HG03045 (cell line): ENCODE results near the gene TSPAN15.

Experiments used
- ATAC-seq: cut with Tn5 transposase; IDR thresholded peaks from one replicate; pipeline ENCODE4 v1.9.1; 2021; ENCODE audit warnings: mild to moderate bottlenecking, moderate library complexity; ENCODE audit not compliant: unreplicated experiment

TSPAN15 gene

DNA sequence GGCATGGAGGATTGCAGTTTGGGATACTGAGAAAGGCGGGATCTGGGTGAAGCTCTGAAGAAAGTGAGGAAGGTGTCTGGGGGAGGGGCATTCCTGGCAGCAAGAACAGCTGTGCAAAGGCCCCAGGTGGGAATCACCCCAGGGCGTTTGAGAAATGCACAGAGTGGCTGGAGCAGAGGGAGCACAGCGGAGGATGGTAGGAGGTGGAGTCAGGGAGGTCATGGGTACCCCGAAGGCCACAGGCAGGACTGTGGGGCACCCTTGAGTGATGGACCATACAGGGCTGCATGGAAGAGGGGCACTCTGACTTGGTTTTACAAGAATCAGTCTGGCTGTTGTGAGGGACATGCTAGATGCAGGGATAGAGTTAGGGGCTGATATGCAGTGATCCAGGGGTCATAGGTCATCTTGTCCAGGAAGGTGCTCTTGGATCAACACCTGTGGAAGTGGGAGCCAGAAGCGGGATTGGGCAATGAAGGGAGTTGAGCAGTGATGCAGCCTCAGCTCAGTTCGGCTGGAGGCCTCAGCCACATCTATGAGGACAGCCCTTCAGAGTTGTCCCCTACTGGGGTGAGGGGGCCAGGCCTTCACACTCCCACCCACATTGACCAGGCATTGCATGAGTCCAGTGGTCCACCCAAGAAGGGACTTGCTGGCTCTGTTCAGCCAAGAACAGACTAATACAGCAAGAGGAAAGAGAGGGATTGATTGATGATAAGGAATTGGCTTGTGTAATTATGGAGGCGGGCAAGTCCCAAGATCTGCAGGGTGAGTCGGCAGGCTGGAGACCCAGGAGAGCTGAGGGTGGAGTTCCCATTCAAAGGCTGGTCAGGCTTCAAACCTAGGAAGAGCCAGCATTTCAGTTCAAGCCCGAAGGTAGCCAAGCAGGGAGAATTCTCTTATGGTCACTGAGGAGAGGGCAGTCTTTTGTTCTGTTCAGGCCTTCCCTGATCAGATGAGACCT is 48.7 kb downstream of the TSPAN15 start:
- no peak for ATAC-seq

DNA sequence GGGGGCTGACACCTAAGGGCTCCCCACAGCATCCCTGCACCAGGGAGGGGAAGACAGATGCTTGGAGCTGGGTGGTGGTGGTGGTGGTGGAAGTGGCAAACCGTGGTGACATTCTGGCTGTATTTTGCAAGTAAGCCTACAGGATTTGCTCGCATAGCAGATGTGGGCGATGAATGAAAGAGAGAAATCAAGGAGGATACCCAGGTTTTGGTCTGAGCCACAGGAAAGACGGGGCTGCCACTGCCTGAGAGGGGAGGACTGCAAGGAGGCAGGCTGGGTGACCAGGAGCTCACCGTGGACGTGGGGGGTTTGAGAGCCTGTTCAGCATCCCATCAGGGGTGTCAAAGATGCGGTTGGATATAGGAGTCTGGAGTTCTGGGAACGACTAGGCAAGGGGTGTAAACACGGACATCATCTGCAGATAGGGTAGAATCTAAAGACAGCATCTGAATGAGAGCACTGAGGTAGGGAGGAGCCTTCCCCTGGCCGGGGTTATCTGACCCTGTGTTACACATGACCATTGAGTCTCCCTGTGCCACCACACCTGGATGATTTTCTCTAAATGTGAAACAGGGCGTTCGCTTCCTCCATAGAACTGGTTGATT is 49.7 kb downstream of the TSPAN15 start:
- ATAC-seq: no peak

DNA sequence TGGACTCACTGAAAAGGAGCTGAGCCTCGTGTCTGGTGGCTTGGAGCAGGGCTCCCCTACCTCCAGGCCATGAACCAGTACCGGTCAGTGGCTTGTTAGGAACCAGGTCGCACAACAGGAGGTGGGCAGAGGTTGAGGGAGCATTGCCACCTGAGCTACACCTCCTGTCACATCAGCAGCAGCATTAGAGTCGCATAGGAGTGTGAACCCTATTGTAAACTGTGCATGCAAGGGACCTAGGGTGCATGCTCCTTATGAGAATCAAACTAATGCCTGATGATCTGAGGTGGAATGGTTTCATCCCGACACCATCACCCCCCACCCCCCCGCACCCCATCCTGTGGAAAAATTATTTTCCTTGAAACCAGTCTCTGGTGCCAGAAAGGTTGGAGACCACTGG is 50.4 kb downstream of the TSPAN15 start:
- no peak for ATAC-seq

DNA sequence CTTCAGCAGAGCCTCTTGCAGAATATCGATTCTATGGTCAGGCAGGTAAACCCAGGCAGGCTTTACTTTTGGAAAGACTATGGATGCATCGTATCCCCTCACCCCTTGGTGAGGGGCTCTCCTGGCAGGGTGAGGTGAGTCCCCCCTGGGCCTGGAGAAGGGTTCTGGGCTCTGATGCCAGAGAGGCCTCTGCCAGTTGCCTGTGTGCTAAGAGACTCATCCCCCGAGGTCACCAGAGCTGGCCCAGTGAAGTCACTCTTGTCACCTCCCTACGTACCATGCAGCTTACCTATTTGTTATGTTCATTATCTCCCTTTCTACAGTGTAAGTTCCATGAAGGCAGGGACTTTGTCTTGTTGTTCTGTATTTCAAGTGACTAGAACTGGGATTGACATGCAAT is 51.3 kb downstream of the TSPAN15 start:
- ATAC-seq: no peak

DNA sequence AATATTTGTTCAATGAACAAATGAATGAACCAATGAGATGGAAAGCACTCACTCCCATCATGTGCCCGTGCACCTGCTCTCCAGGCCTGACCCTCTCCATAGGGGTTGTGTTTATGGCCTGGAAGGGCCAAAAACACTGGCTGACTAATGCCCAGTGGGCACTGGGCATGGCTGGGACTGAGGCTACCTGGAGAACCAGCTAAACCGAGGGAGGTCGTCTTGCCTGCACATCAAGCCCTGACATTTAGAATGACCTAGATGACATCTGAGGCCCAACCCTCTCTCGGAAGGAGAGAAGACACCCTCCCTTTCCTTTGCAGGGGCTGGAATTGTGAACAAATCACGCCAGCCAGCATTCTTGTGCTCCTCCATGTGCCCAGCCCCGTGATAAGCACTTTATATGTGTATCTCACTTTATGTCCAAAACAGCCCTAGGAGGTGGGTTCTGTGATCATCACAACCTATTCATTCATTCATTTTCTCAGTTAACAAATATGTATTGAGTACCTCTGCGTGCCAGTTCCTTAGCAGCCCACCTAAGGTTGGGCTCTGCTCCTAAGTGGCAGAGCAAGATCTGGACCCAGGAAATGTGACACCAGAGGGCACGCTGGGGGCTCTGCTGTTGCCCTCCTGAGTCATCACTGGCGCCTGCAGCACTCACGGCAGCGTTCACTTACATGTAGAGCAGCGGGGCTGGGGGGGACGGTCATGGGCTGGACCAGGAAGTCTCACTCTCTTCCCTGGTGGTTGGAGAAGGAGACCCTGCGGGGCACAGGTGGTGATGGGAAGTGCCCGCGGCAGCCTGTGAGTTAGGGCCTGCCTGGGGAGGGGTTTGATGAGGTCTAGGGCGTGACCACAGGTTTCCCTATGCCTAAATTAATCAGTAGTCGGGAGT is 52.0 kb downstream of the TSPAN15 start:
- no peak for ATAC-seq

DNA sequence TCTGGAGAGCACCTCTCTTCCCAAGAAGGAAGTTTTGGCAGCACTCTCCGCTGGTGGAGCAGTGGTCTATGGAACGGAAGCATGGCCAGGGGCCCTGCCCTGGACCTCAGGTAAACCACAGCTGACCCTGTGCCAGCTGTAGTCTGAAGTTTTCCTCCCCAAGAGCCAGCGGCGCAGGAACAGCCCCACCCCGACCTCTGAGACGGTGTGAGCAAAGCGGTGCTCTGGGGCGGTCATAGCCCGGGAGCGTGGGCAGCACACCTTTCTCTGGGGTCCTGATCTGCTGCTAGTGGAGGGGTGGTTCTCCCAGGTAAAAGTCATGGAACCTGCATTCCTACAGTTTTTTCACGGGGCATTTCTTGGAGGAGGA is 52.6 kb downstream of the TSPAN15 start:
- ATAC-seq: no peak

DNA sequence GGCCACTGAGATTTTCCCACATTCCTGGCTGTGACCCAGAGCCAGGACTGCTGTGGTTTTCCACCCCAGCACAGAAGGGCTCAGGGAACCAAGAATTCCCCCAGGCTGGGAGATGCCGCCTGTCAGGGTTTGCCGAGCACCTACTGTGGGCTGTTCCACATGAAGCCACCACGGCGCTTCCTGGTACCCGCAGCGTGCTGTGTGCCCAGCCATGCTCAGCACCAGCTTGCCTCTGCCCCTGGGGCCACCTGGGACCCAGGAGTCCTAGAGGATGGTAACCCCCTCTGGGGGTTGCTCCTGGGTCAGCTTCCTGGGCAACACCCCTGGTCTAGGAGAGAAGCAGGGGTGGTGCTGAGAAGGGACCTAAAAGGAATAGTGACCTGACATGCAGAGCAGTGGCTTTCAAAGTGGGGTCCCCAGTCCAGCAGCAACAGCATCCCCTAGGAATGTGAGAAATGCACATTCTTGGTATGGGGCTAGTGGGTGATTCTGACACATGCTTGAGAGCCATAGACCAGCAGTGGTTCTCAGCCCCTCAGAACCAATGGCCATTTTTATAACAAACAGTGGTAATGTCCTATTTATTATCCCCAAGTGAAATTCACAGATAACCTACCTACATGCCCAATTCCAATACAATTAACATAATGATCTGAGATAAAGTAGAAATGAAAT is 53.4 kb downstream of the TSPAN15 start:
- no peak for ATAC-seq

DNA sequence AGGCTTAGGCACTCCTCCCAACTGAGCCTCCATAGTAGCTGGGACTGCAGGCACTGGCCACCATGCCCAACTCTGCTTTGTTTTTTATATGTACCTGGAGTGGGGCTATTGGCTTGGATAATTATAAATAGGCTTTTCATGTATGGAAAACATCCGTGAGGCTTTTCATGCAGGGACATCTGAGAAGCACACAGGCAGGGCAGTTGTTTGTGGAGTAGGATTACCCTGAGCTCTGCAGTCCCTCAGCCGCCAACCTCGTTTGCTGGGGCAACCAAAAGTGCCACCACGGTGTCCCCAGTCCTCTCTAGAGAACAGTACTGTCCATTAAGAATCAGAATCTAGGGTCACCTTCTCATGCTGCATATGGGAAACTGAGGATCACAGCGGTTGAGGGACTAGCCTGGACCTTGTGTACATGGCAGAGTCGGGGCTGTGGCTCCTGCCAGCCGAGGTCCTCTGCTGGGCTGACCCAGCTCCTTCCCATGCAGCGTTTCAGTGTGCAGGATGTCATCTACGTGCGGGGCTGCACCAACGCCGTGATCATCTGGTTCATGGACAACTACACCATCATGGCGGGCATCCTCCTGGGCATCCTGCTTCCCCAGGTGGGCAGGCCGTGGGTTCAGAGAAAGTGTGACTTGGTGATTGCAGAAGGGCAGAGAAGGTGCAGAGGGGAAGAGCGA is 54.5 kb downstream of the TSPAN15 start:
- ATAC-seq: no peak

DNA sequence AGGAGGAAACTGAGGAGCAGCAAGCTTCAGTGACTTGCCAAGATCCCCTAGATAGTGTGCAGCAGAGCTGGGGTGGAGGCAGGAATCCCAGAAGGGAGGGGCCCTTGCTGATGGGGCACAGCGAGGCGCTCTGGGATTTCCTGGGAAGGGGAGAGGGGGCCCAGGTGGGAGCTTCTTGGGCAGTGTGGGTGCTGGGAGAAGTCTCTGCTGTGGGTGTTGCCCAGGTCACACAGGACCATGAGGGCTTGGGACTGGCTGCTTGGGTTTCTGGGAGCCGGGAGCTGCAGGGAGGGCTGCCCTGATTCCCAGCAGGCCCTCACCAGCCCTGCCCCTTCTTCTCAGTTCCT is 55.2 kb downstream of the TSPAN15 start:
- no peak for ATAC-seq

DNA sequence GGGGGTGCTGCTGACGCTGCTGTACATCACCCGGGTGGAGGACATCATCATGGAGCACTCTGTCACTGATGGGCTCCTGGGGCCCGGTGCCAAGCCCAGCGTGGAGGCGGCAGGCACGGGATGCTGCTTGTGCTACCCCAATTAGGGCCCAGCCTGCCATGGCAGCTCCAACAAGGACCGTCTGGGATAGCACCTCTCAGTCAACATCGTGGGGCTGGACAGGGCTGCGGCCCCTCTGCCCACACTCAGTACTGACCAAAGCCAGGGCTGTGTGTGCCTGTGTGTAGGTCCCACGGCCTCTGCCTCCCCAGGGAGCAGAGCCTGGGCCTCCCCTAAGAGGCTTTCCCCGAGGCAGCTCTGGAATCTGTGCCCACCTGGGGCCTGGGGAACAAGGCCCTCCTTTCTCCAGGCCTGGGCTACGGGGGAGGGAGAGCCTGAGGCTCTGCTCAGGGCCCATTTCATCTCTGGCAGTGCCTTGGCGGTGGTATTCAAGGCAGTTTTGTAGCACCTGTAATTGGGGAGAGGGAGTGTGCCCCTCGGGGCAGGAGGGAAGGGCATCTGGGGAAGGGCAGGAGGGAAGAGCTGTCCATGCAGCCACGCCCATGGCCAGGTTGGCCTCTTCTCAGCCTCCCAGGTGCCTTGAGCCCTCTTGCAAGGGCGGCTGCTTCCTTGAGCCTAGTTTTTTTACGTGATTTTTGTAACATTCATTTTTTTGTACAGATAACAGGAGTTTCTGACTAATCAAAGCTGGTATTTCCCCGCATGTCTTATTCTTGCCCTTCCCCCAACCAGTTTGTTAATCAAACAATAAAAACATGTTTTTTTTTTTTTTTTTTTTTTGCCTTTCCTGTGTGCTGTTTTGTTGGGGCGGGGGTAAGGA is 55.8 kb downstream of the TSPAN15 start:
- ATAC-seq: no peak

DNA sequence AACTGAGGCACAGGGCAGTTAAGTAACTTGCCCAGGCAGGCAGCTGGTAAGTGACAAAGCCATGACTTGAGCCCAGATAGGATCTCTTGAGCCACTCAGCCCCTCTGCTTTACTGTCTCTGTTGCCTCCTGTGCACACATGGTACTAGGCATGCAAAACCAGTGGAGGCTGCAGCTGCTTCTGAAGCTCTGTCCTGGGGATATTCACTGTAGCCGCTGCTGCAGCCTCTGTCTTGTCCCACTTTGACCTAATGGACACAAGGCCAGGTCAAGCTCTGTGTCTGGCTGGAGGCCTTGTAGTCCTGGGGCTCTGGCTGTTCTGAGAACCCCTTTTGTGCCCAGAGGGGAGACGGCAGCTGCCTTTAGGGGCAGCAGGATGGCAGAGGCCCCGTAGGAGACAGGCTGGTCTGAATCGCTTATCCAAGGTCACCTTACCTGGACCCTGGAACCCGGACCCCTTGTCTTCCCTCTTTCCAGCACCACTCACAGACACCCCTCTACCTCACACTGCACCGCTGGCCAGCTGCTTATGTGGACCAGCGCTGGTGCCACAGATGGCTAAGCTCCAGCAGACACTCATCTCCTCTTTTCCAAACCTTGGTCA is 57.6 kb downstream of the TSPAN15 start:
- no peak for ATAC-seq

DNA sequence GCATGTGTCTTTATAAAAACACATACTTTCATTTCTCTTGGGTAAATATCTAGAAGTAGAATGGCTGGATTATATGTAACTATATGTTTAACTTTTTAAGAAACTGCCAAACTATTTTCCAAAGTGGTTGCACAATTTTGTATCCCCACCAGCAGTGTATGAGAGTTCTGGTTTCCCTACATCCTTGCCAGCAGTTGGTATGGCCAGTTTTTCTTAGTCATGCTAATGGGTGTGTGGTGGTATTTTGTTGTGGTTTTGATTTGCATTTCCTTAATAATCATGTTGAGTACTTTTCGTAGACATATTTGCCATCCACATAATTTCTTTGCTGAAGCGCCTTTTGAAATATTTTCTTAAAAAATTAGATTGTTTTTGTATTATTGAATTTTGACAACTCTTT is 61.6 kb downstream of the TSPAN15 start:
- ATAC-seq: no peak

DNA sequence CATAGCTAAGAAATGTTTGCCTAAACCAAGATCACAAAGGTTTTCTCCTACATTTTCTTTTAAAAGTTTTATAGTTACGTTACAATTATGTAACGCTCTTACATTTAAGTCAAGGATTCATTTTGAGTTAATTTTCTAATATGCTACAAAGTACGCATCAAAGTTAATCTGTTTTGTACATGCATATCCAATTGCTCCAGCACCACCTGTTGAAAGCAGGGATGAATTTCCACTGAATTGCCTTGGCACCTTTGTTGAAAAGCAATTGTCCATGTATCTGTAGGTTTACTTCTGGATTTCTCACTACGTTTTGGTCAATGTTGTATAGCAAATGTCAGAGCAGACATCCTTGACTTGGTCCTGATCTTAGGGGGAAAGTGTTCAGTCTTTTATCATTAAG is 62.4 kb downstream of the TSPAN15 start:
- no peak for ATAC-seq

DNA sequence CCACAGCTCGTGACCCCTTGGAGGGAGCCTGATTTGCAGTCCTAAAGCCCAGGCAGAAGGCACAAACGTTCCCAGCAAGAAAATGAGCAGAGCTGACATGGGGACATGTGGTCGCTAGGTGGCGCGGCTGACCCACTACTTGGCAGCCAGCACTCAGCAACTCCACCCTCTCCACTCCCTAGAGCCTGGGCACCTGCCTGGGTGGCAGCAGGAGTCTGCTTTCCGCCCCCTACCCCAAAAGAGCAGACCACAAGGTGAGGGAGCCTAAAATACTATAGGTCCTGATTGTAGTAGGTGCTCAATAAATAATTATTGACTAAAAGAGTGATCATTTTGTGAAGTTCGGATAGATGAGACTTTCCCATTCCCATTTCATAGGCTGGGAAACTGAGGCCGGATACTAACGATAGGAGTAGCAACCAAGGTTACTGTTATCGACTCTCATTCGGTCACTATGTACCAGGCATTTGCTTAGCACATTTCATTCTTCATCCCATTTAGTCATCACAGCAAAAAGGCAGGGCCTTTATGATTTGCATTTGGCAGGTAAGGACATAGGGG is 64.5 kb downstream of the TSPAN15 start:
- ATAC-seq: peak; percentile 62

DNA sequence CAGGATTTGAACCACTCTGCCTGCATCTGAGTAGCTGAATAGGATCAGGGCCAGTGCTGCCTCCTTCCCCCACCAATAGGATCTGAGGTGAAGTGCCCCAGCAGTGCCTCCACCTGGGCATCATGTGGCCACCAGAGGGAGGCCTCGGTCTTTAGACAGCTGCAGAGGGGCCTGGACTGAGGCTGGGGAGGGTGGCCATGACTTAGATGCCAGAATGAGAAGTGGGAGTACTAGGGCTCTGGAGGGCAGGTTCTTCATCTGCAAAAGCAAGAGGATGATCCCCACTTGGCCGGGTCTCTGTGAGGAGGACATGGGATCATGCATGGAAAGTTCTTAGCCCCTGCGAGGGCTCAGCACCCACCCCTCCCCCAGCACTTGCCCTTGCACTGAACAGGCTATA is 65.1 kb downstream of the TSPAN15 start:
- ATAC-seq: no peak

DNA sequence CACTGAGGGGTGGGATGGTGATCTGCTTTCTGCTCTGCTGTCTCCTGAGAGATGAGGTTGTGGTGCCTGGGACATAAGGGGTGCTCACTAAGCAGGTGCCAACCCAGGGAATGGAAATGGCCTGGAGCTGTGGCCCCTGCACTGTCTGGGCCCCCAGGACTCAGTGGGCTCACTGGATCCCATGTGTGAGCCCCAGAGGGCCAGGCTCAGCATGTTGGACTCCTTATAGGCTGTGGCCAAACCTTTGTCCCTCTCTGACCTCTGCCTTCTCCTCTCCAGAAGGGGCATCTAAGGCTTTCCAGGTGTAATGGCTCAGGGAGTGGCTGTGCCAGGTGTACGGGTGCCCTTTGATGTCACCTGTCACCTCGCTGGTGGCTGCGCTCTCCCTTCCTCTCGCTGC is 65.5 kb downstream of the TSPAN15 start:
- ATAC-seq: no peak

DNA sequence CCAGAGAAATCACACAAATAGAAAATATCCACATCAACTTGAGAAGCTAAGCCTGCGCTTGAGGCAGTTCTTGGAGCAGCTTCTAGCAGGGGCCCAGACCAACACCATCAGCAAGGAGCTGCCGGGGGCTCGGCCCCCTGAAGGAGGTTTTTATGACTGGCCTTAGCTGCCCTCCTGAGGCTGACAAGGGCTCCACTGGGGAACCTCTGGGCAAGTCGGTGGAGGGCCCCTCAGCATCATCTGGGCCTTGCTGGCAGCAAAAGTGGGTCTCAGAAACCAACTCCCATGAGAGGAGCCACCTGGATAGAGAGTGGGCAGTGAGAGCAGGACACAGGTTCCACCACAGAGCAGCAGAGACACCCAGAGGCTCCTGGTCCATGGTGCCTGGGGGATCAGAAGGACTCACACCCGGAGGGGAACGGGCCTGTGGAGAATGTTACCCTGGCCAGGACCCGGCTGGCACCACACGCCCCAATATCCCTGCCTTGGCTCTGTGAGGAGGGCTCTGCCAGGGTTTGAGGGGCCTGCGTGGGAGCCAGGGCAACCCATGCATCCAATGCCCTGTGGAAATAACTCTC is 66.1 kb downstream of the TSPAN15 start:
- ATAC-seq: no peak

DNA sequence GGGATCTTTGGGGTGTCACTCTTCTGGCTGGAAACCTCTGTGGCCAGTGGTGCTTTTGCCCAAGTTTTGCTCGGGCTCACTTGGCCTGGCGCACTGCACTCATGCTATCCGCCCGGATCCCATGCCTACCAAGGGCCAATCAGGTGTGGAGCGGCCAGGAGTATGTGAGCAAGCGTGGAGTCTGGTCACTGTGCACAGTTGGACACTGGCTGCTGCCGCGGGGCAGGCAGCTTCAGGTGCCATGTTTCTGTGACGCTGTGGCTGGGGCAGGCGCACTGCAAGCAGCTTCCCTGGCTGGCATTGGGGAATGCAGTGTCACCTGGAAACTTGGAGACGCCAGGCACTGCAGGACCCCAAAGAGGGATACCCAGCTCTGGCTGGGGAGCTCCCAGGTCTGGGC is 76.7 kb downstream of the TSPAN15 start:
- no peak for ATAC-seq
